Measurements from ENCODE around the gene ZNF500.

ZNF500 gene

GRCh38 chr16:4772351-4772750, 5.4 kb upstream of the ZNF500 start:
- DNase-seq (ENCODE audit: low spot score) = no peak

GRCh38 chr16:4771646-4772045, 4.7 kb upstream of the ZNF500 start:
- DNase-seq (ENCODE audit: low spot score) = no peak

GRCh38 chr16:4769306-4769638, 2.3 kb upstream of the ZNF500 start:
- DNase-seq (ENCODE audit: low spot score) = no peak

- peak; percentile 92 for DNase-seq (ENCODE audit: low spot score)
Observed at GRCh38 chr16:4768549-4769305, 1.8 kb upstream of the ZNF500 start.

- DNase-seq (ENCODE audit: low spot score) = peak; percentile 16
Observed at GRCh38 chr16:4767872-4768548, 1.0 kb upstream of the ZNF500 start.

- no peak for DNase-seq (ENCODE audit: low spot score)
Observed at GRCh38 chr16:4765511-4766474, 1.2 kb downstream of the ZNF500 start.

GRCh38 chr16:4763791-4764190, 3.2 kb downstream of the ZNF500 start:
- DNase-seq (ENCODE audit: low spot score) = no peak

- no peak for DNase-seq (ENCODE audit: low spot score)
Observed at GRCh38 chr16:4762205-4762604, 4.8 kb downstream of the ZNF500 start.

- no peak for DNase-seq (ENCODE audit: low spot score)
Observed at GRCh38 chr16:4760221-4760910, 6.6 kb downstream of the ZNF500 start.

GRCh38 chr16:4755687-4756086, 11.3 kb downstream of the ZNF500 start:
- DNase-seq (ENCODE audit: low spot score) = no peak

GRCh38 chr16:4754865-4755264, 12.1 kb downstream of the ZNF500 start:
- no peak for DNase-seq (ENCODE audit: low spot score)

GRCh38 chr16:4753227-4753626, 13.7 kb downstream of the ZNF500 start:
- DNase-seq (ENCODE audit: low spot score) = no peak

GRCh38 chr16:4752351-4753100, 14.4 kb downstream of the ZNF500 start:
- DNase-seq (ENCODE audit: low spot score) = no peak

- DNase-seq (ENCODE audit: low spot score) = no peak
Observed at GRCh38 chr16:4750896-4751295, 16.1 kb downstream of the ZNF500 start.

GRCh38 chr16:4749700-4750257, 17.2 kb downstream of the ZNF500 start:
- no peak for DNase-seq (ENCODE audit: low spot score)

GRCh38 chr16:4748682-4749411, 18.1 kb downstream of the ZNF500 start:
- no peak for DNase-seq (ENCODE audit: low spot score)

- DNase-seq (ENCODE audit: low spot score) = no peak
Observed at GRCh38 chr16:4747906-4748681, 18.9 kb downstream of the ZNF500 start.

GRCh38 chr16:4746991-4747574, 19.9 kb downstream of the ZNF500 start:
- DNase-seq (ENCODE audit: low spot score) = no peak

- DNase-seq (ENCODE audit: low spot score) = no peak
Observed at GRCh38 chr16:4746215-4746614, 20.7 kb downstream of the ZNF500 start.

Measured in SW480 (cell line).